Neuronal stem cell (in vitro differentiated cells): ENCODE measurements around the gene ARL4D.
A peak's percentile ranks its signal among the peaks of the same experiment; 100 is the strongest.
"Not testable (repeated sequence)": the region's sequence is repeated elsewhere in the genome, so short reads cannot be mapped to it uniquely, and the experiment has no call there.

Experiments
- DNase-seq: peaks from one replicate; pipeline ENCODE4 v3.0.0-alpha.2; 2013; ENCODE audit warnings: low spot score
- H2AFZ ChIP-seq: one replicate; pipeline ENCODE4 v1.6.1; 2013; ENCODE audit warnings: mild to moderate bottlenecking, low read length, inconsistent platforms
- H2AK5ac ChIP-seq: 2 replicates; pipeline ENCODE4 v1.6.1; 2013; ENCODE audit warnings: low read depth, mild to moderate bottlenecking, inconsistent platforms, low read length, moderate library complexity, mixed read lengths
- H2BK120ac ChIP-seq: 2 replicates; pipeline ENCODE4 v1.6.1; 2013; ENCODE audit warnings: low read depth, mild to moderate bottlenecking, inconsistent platforms, low read length, moderate library complexity, mixed read lengths
- H2BK12ac ChIP-seq: one replicate; pipeline ENCODE4 v1.6.1; 2013; ENCODE audit warnings: low read length, inconsistent platforms
- H2BK15ac ChIP-seq: 2 replicates; pipeline ENCODE4 v1.6.1; 2013; ENCODE audit warnings: mild to moderate bottlenecking, low read length, inconsistent platforms, mixed read lengths
- H2BK5ac ChIP-seq: one replicate; pipeline ENCODE4 v1.6.1; 2013; ENCODE audit warnings: inconsistent platforms, mild to moderate bottlenecking, low read length, moderate library complexity
- H3K14ac ChIP-seq: one replicate; pipeline ENCODE4 v1.6.1; 2013; ENCODE audit warnings: low read length, inconsistent platforms
- H3K18ac ChIP-seq: 2 replicates; pipeline ENCODE4 v1.6.1; 2013; ENCODE audit warnings: low read length, inconsistent platforms
- H3K23ac ChIP-seq: 2 replicates; pipeline ENCODE4 v1.6.1; 2013; ENCODE audit warnings: low read depth, mild to moderate bottlenecking, mixed read lengths, low read length, inconsistent platforms; ENCODE audit not compliant: poor library complexity
- H3K27ac ChIP-seq: replicated peaks from 3 replicates; pipeline ENCODE4 v1.5.1; 2013; ENCODE audit warnings: low read length, inconsistent platforms
- H3K27me3 ChIP-seq, 3 experiments: 2 replicates each; pipeline ENCODE4 v1.6.1; 2013; ENCODE audit warnings: low read length in 3 of 3, mild to moderate bottlenecking in 2 of 3, inconsistent platforms in 1 of 3, low read depth in 1 of 3, mixed read lengths in 1 of 3, moderate library complexity in 1 of 3; ENCODE audit not compliant: control insufficient read depth in 3 of 3, insufficient read depth in 3 of 3
- H3K36me3 ChIP-seq, 2 donors: replicated peaks in 1 of 2; 2 replicates each; pipeline ENCODE4 v1.6.1; 2013; ENCODE audit warnings: low read length in 2 of 2; ENCODE audit not compliant: control insufficient read depth in 2 of 2, insufficient read depth in 2 of 2
- H3K4ac ChIP-seq: 2 replicates; pipeline ENCODE4 v1.6.1; 2013; ENCODE audit warnings: inconsistent platforms, mild to moderate bottlenecking, low read length, moderate library complexity
- H3K4me1 ChIP-seq, 2 donors: 1 replicate in 1 of 2; 2 replicates in 1 of 2; pipeline ENCODE4 v1.6.1; 2013; ENCODE audit warnings: low read length in 2 of 2, low read depth in 1 of 2; ENCODE audit not compliant: control insufficient read depth in 2 of 2, insufficient read depth in 1 of 2
- H3K4me2 ChIP-seq: one replicate; pipeline ENCODE4 v1.6.1; 2013; ENCODE audit warnings: mild to moderate bottlenecking, low read length, inconsistent platforms; ENCODE audit not compliant: insufficient read depth, poor library complexity, severe bottlenecking
- H3K4me3 ChIP-seq, 2 donors: 2 replicates each; pipeline ENCODE4 v1.5.1; 2013; ENCODE audit warnings: low read length in 2 of 2, mild to moderate bottlenecking in 2 of 2, inconsistent platforms in 1 of 2, moderate library complexity in 1 of 2
- H3K79me1 ChIP-seq: one replicate; pipeline ENCODE4 v1.6.1; 2013; ENCODE audit warnings: low read depth, mild to moderate bottlenecking, inconsistent platforms, low read length, moderate library complexity
- H3K9ac ChIP-seq: one replicate; pipeline ENCODE4 v1.6.1; 2013; ENCODE audit warnings: mild to moderate bottlenecking, low read depth, low read length, inconsistent platforms; ENCODE audit not compliant: poor library complexity
- H3K9me3 ChIP-seq, 2 donors: replicated peaks in 1 of 2; 2 replicates each; pipeline versions ENCODE3 to v1.6.1; 2013; ENCODE audit warnings: low read length in 2 of 2, mild to moderate bottlenecking in 2 of 2, inconsistent platforms in 1 of 2, low read depth in 1 of 2, mixed read lengths in 1 of 2, moderate library complexity in 1 of 2; ENCODE audit not compliant: control insufficient read depth in 2 of 2, insufficient read depth in 1 of 2
- H4K8ac ChIP-seq: one replicate; pipeline ENCODE4 v1.6.1; 2013; ENCODE audit warnings: low read depth, mild to moderate bottlenecking, inconsistent platforms, low read length, moderate library complexity
- H4K91ac ChIP-seq: one replicate; pipeline ENCODE4 v1.6.1; 2013; ENCODE audit warnings: low read length, low read depth, mild to moderate bottlenecking, inconsistent platforms; ENCODE audit not compliant: poor library complexity
- WGBS, 2 donors: extraction: QIAGEN DNeasy Blood & Tissue Kit; methylation state at CpG; one replicate each; pipeline ENCODE4 v1.1.7; 2013; ENCODE audit warnings: missing lambda C conversion rate in 2 of 2, mixed read lengths in 1 of 2; ENCODE audit not compliant: insufficient read length in 2 of 2, insufficient replicate concordance in 1 of 2; ENCODE audit errors: extremely low coverage in 2 of 2; 5-methylcytosine and 5-hydroxymethylcytosine counted together

Gene ARL4D

DNA sequence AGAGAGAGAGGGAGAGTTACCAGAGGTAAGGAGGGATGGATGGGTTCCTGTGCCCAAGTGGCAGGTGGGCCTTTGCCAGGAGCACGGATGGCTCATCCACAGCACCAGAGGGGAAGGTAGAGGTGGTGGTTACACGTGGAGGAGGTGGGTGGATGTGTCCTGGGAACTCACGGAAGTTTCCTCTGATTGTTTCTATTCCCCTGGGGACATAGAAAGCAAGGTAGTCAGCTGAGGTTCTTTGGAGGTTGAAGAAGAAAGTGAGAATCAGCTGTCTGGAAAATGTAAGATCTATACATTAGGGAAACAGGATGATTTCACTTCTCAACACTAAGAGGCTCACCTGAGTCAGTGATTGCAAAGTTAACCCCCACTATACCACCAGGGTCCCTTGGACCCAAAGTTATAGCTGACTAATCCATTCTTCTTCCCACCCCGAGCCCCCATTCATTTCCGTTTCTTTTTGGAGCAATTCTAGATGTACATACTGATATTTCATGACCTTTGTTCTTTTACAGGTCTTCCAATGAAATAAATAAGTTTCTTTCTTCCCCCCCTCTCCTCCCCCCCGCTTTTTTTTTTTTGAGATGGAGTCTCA lies 27.5 kb upstream of the ARL4D start:
- Histone ChIP-seq H3K79me1 (no peaks in the 10 kb centered on the region), H2AK5ac (peak overlapping the region; percentile 76), H3K4ac (no peak overlapping the region), H3K4me2 (no peak overlapping the region), H4K8ac (no peak overlapping the region), H2BK5ac (no peak overlapping the region), H3K36me3 (no peaks in the 10 kb centered on the region), H3K4me1 (peaks cover 10 to 15% of the 10 kb centered on the region in 2 donors), H3K4me3 (no peak overlapping the region), H4K91ac (no peak overlapping the region), H2AFZ (no peak overlapping the region), H3K18ac (peak overlapping the region; percentile 55), H3K27ac (no peak overlapping the region), H3K9ac (no peak overlapping the region), H2BK12ac (peak overlapping the region; percentile 48), H3K27me3 (no peaks in the 10 kb centered on the region), H2BK15ac (no peak overlapping the region), H3K9me3 (no peaks in the 10 kb centered on the region), H3K14ac (peak overlapping the region; percentile 99), H2BK120ac (no peak overlapping the region), H3K23ac (no peak overlapping the region)
- no CpG with 5 or more reads among the region's 6 CpGs for WGBS, 2 donors
- DNase-seq: no peak

DNA sequence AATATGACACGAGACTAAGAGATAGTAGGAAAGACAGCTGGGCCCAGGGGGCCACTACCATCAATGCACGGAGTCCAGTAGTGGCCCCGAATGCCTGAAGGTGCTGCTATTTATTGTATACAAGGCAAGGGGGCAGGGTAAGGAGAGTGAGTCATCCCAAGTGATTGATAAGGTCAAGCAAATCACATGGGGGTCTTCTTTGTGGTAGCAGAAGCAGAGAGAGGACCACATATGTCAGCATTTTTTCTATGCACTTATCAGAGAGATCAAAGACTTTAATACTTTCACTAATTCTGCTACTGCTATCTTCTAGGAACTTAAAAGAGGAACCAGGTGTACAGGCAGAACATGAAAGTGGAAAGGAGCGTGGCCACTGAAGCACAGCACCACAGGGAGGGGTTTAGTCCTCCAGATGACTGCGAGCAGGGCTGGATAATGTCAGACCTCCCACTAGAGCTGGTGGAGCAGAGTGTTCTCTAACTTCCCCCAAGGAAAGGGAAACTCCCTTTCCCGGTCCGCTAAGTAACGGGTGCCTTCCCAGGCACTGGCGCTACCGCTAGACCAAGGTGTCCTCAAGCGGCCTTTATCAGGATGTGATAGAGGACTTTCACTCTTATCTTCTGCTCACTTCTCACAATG lies 26.4 kb upstream of the ARL4D start:
- Histone ChIP-seq H3K18ac (peak overlapping the region; percentile 44), H3K27ac (no peak overlapping the region), H3K4me3 (no peak overlapping the region), H3K4me2 (no peak overlapping the region), H4K8ac (no peak overlapping the region), H3K4me1 (peaks cover 10 to 15% of the 10 kb centered on the region in 2 donors), H3K9ac (no peak overlapping the region), H2AFZ (no peak overlapping the region), H3K14ac (no peak overlapping the region), H3K36me3 (no peaks in the 10 kb centered on the region), H2BK12ac (no peak overlapping the region), H4K91ac (no peak overlapping the region), H2BK5ac (no peak overlapping the region), H3K23ac (no peak overlapping the region), H2BK120ac (no peak overlapping the region), H3K79me1 (no peaks in the 10 kb centered on the region), H3K4ac (no peak overlapping the region), H2AK5ac (no peak overlapping the region), H3K9me3 (no peaks in the 10 kb centered on the region), H3K27me3 (no peaks in the 10 kb centered on the region), H2BK15ac (no peak overlapping the region)
- WGBS, 2 donors: no CpG with 5 or more reads among the region's 11 CpGs
- DNase-seq: no peak

DNA sequence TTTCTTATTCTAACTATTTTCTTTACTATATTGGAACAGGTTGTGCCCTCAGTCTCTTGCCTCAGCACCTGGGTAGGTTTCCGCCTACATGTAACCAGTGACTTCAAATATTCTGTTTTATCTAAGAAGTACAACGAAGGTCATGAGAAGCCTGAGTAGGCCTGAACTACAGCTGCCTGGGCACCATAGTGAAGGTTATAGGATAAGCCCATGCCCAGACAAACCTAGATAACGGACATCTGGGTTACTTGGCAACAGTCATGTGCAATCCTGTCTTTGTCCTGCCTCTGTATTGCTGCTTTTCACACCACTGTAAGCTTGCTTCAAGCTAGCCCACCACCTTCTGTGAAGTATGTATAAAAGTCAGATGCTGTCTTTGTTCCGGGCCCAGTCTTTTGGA lies 25.4 kb upstream of the ARL4D start:
- Histone ChIP-seq H2AFZ (peak overlapping the region; percentile 78), H3K4me3 (no peak overlapping the region), H3K36me3 (no peaks in the 10 kb centered on the region), H2AK5ac (no peak overlapping the region), H3K9me3 (no peaks in the 10 kb centered on the region), H3K14ac (no peak overlapping the region), H2BK15ac (no peak overlapping the region), H3K27ac (no peak overlapping the region), H2BK120ac (no peak overlapping the region), H3K27me3 (no peaks in the 10 kb centered on the region), H2BK12ac (no peak overlapping the region), H4K91ac (no peak overlapping the region), H2BK5ac (no peak overlapping the region), H4K8ac (no peak overlapping the region), H3K79me1 (no peaks in the 10 kb centered on the region), H3K4me2 (no peak overlapping the region), H3K4me1 (peaks cover 10% of the 10 kb centered on the region in 2 donors), H3K9ac (no peak overlapping the region), H3K18ac (no peak overlapping the region), H3K4ac (no peak overlapping the region), H3K23ac (no peak overlapping the region)
- no CpG with 5 or more reads among the region's 4 CpGs for WGBS, 2 donors
- DNase-seq: no peak

DNA sequence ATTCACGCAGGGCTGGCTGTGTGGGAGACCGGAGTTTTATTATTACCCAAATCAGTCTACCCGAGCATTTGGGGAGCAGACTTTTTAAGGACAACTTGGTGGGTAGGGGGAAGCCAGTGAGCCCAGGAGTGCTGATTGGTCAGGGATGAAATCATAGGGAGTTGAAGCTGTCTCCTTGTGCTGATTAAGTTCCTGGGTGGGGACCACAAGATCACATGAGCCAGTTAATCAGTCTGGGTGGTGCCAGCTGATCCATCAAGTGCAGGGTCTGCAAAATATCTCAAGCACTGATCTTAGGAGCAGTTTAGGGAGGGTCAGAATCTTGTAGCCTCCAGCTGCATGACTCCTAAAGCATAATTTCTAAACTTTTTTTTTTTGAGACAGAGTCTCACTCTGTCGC lies 22.9 kb upstream of the ARL4D start:
- not testable (repeated sequence) for H2BK5ac ChIP-seq, H3K36me3 ChIP-seq, H3K79me1 ChIP-seq, H3K4me2 ChIP-seq, H3K14ac ChIP-seq, H2AK5ac ChIP-seq, H4K91ac ChIP-seq, H3K9me3 ChIP-seq, DNase-seq, H2BK15ac ChIP-seq, H2BK12ac ChIP-seq, H3K27ac ChIP-seq, H2AFZ ChIP-seq, H4K8ac ChIP-seq, H3K27me3 ChIP-seq, H3K9ac ChIP-seq, H3K23ac ChIP-seq, H3K4ac ChIP-seq, H3K4me3 ChIP-seq, H2BK120ac ChIP-seq, H3K18ac ChIP-seq
- WGBS, 2 donors: no CpG with 5 or more reads among the region's 4 CpGs
- H3K4me1 ChIP-seq: peaks cover 8 to 10% of the 10 kb centered on the region in 2 donors
